Neural cell (in vitro differentiated cells): ENCODE data around the gene PRPH. TPM values are rescaled to one million over a fixed set of nuclear protein-coding genes. Genes with fewer than 3 reads are reported as not detected.
"Not testable (repeated sequence)": the region's sequence is repeated elsewhere in the genome, so short reads cannot be mapped to it uniquely, and the experiment has no call there.

Experiments
- H2AFZ ChIP-seq: fragments of 200-600, 300-800 bp; sonication (generic), shearing (Covaris generic); 2 replicates; pipeline ENCODE4 v1.6.0; 2014; ENCODE audit warnings: low read depth, mild to moderate bottlenecking, antibody characterized with exemption, low read length, moderate library complexity
- H3F3A ChIP-seq: fragments of 200-600 bp; shearing (Covaris generic); 2 replicates; pipeline ENCODE4 v1.6.1; 2016; ENCODE audit warnings: mild to moderate bottlenecking, moderate library complexity, mixed read lengths, antibody characterized with exemption, low read length; ENCODE audit not compliant: insufficient read depth, poor library complexity, severe bottlenecking
- H3K27ac ChIP-seq: fragments of 200-600, 300-800 bp; sonication (generic), shearing (Covaris generic); 2 replicates; pipeline ENCODE4 v1.5.1; 2014; ENCODE audit warnings: mild to moderate bottlenecking, low read length, moderate library complexity
- H3K27me3 ChIP-seq: fragments of 300-800, 200-600 bp; sonication (generic), shearing (Covaris generic); 2 replicates; pipeline ENCODE4 v1.6.0; 2014; ENCODE audit warnings: mild to moderate bottlenecking, low read depth, low read length, moderate library complexity; ENCODE audit not compliant: insufficient read depth
- H3K36me3 ChIP-seq: fragments of 300-800, 200-600 bp; sonication (generic), shearing (Covaris generic); 2 replicates; pipeline ENCODE4 v1.5.1; 2014; ENCODE audit warnings: mild to moderate bottlenecking, antibody characterized with exemption, low read length, moderate library complexity; ENCODE audit not compliant: insufficient read depth
- H3K4me2 ChIP-seq: fragments of 300-800, 200-600 bp; sonication (generic), shearing (Covaris generic); 2 replicates; pipeline ENCODE4 v1.6.0; 2014; ENCODE audit warnings: mild to moderate bottlenecking, low read length
- H3K4me3 ChIP-seq: fragments of 300-800, 200-600 bp; sonication (generic), shearing (Covaris generic); 2 replicates; pipeline ENCODE4 v1.5.1; 2014; ENCODE audit warnings: mild to moderate bottlenecking, low read length, moderate library complexity
- H3K79me2 ChIP-seq: fragments of 200-600 bp; shearing (Covaris generic); replicated peaks from 2 replicates; pipeline ENCODE4 v1.6.0; 2014; ENCODE audit warnings: mild to moderate bottlenecking, low read length, moderate library complexity; ENCODE audit not compliant: insufficient read depth
- H3K9ac ChIP-seq: fragments of 300-800, 200-600 bp; sonication (generic), shearing (Covaris generic); 2 replicates; pipeline ENCODE4 v1.6.1; 2016; ENCODE audit warnings: mild to moderate bottlenecking, low read length, mixed read lengths
- H3K9me2 ChIP-seq: fragments of 200-600 bp; shearing (Covaris generic); 2 replicates; pipeline ENCODE4 v1.6.1; 2016; ENCODE audit warnings: mild to moderate bottlenecking, low read length, mixed read lengths; ENCODE audit not compliant: insufficient read depth
- H3K9me3 ChIP-seq: fragments of 200-600, 300-800 bp; sonication (generic), shearing (Covaris generic); 2 replicates; pipeline ENCODE4 v1.6.1; 2016; ENCODE audit warnings: mild to moderate bottlenecking, mixed run types, low read length, moderate library complexity, mixed read lengths
- H4K20me1 ChIP-seq: fragments of 200-600 bp; shearing (Covaris generic); 2 replicates; pipeline ENCODE4 v1.6.1; 2016; ENCODE audit warnings: mild to moderate bottlenecking, mixed run types; ENCODE audit not compliant: insufficient read depth
- CTCF ChIP-seq: fragments of 450-650 bp; IDR thresholded peaks from 2 replicates; pipeline ENCODE4 v1.5.1; 2014; ENCODE audit warnings: antibody characterized with exemption, mild to moderate bottlenecking, moderate library complexity; ENCODE audit not compliant: poor library complexity, severe bottlenecking
- EP300 ChIP-seq: fragments of 450-650 bp; conservative IDR thresholded peaks from 2 replicates; pipeline ENCODE4 v1.6.1; 2014; ENCODE audit warnings: antibody characterized with exemption, mild to moderate bottlenecking, moderate library complexity; ENCODE audit not compliant: poor library complexity, severe bottlenecking
- EZH2 ChIP-seq: fragments of 200-600, 300-800 bp; shearing (Covaris generic), sonication (generic); IDR thresholded peaks from 2 replicates; pipeline ENCODE4 v1.6.1; 2014; ENCODE audit warnings: antibody characterized with exemption, low read length, borderline replicate concordance, mild to moderate bottlenecking; ENCODE audit not compliant: insufficient read depth, poor library complexity, severe bottlenecking
- MXI1 ChIP-seq: fragments of 450-650 bp; conservative IDR thresholded peaks from 2 replicates; pipeline ENCODE4 v1.6.1; 2014; ENCODE audit warnings: antibody characterized with exemption, mild to moderate bottlenecking; ENCODE audit not compliant: poor library complexity, severe bottlenecking
- POLR2AphosphoS5 ChIP-seq: IDR thresholded peaks from 2 replicates; pipeline ENCODE4 v1.6.1; 2012
- RAD21 ChIP-seq: fragments of 450-650 bp; conservative IDR thresholded peaks from 2 replicates; pipeline ENCODE4 v1.6.1; 2014; ENCODE audit warnings: antibody characterized with exemption, mild to moderate bottlenecking, moderate library complexity
- REST ChIP-seq: IDR thresholded peaks from 2 replicates; pipeline ENCODE4 v1.6.1; 2012; ENCODE audit warnings: borderline replicate concordance
- SMC3 ChIP-seq: fragments of 450-650 bp; conservative IDR thresholded peaks from 2 replicates; pipeline ENCODE4 v1.6.1; 2014; ENCODE audit warnings: antibody characterized with exemption, mild to moderate bottlenecking, moderate library complexity; ENCODE audit not compliant: poor library complexity
- TAF1 ChIP-seq: IDR thresholded peaks from 2 replicates; pipeline ENCODE4 v1.6.1; 2012; ENCODE audit warnings: low read depth
- polyA plus RNA-seq: library from polyadenylated mRNA; depleted of rRNA; stranded (reverse); fragments of >200 nt; gene quantifications from 2 replicates; pipeline ENCODE4 v1.2.3, GENCODE V29; 2014

Gene PRPH
- polyA plus RNA-seq, 1 donor from 2014 or later, result not detected

GRCh38 chr12:49305762-49306510 is 11.0 kb downstream of the PRPH start:
- no peak overlapping the region for H2AFZ ChIP-seq
- no peaks in the 10 kb centered on the region for H3K79me2 ChIP-seq
- TF ChIP-seq POLR2AphosphoS5 (no peak), REST (no peak), MXI1 (no peak), RAD21 (no peak), TAF1 (no peak), EZH2 (no peak), SMC3 (no peak), EP300 (no peak), CTCF (no peak)
- H3K36me3 ChIP-seq, result no peaks in the 10 kb centered on the region
- no peak overlapping the region for H3K4me3 ChIP-seq
- no peaks in the 10 kb centered on the region for H3K9me2 ChIP-seq
- no peaks in the 10 kb centered on the region for H3K9me3 ChIP-seq
- H3F3A ChIP-seq, result no peaks in the 10 kb centered on the region
- H3K27me3 ChIP-seq, result peaks cover 2% of the 10 kb centered on the region
- H3K4me2 ChIP-seq, result no peak overlapping the region
- no peaks in the 10 kb centered on the region for H4K20me1 ChIP-seq
- H3K9ac ChIP-seq, result no peak overlapping the region
- H3K27ac ChIP-seq, result no peak overlapping the region

GRCh38 chr12:49309386-49309785 is 14.4 kb downstream of the PRPH start:
- Histone ChIP-seq H3K9ac (no peak overlapping the region), H3K9me2 (no peaks in the 10 kb centered on the region), H3K4me2 (no peak overlapping the region), H3K79me2 (no peaks in the 10 kb centered on the region), H2AFZ (no peak overlapping the region), H4K20me1 (no peaks in the 10 kb centered on the region), H3K9me3 (no peaks in the 10 kb centered on the region), H3K27me3 (no peaks in the 10 kb centered on the region), H3K4me3 (no peak overlapping the region), H3K36me3 (no peaks in the 10 kb centered on the region), H3K27ac (no peak overlapping the region), H3F3A (no peaks in the 10 kb centered on the region)
- TF ChIP-seq TAF1 (no peak), CTCF (no peak), MXI1 (no peak)

- H3K9ac ChIP-seq, H3K9me2 ChIP-seq, H3F3A ChIP-seq, H3K27me3 ChIP-seq, H3K27ac ChIP-seq, H3K4me2 ChIP-seq, H2AFZ ChIP-seq, H4K20me1 ChIP-seq, H3K36me3 ChIP-seq, H3K4me3 ChIP-seq, H3K9me3 ChIP-seq, H3K79me2 ChIP-seq: not testable (repeated sequence)
Observed at GRCh38 chr12:49310451-49311000, 15.6 kb downstream of the PRPH start.
